Uterus (tissue), 2 donors: Measurements from ENCODE around the gene ERAS.

ENCODE experiments used
- CTCF ChIP-seq, 4 experiments: fragments of 200-600 bp in 2 of 4; fragments of 450-650 bp in 2 of 4; sonication (generic) in 2 of 4; IDR thresholded peaks; one replicate each; pipeline ENCODE4 v1.5.1; 2016 to 2019; ENCODE audit warnings: antibody characterized with exemption in 4 of 4, mild to moderate bottlenecking in 2 of 4, moderate library complexity in 1 of 4
- POLR2A ChIP-seq, 2 donors: fragments of 450-650 bp; IDR thresholded peaks; one replicate each; pipeline ENCODE4 v1.6.1; 2016; ENCODE audit warnings: antibody characterized with exemption in 2 of 2, mild to moderate bottlenecking in 1 of 2, moderate library complexity in 1 of 2

- TF ChIP-seq CTCF (IDR thresholded peaks at IDR 0.05) (no peak), POLR2A (IDR thresholded peaks at IDR 0.05) (no peak)
Measured at GRCh38 chrX:48790477-48790876, 35.8 kb upstream of the ERAS start.
